Ovary (tissue), 9 donors: ENCODE data around the gene FGF2. TPM values are rescaled to one million over a fixed set of nuclear protein-coding genes. Genes with fewer than 3 reads are reported as not detected.

Source experiments
- DNase-seq, 5 donors: peaks; one replicate each; pipeline ENCODE4 v3.0.0-alpha.2; 2019 to 2020
- H3K27ac ChIP-seq, 2 donors: fragments of 200-600 bp; one replicate each; pipeline versions ENCODE4 v1.5.1 to v1.8.0; 2019 to 2022
- H3K27me3 ChIP-seq: fragments of 200-600 bp; one replicate; pipeline ENCODE4 v1.8.0; 2022
- H3K36me3 ChIP-seq: fragments of 200-600 bp; sonication (generic); one replicate; pipeline ENCODE4 v1.5.1; 2019
- H3K4me1 ChIP-seq: one replicate; pipeline ENCODE4 v1.8.1; 2013; ENCODE audit warnings: mild to moderate bottlenecking, moderate library complexity; ENCODE audit not compliant: insufficient read depth
- H3K4me3 ChIP-seq: fragments of 200-600 bp; sonication (generic); one replicate; pipeline ENCODE4 v1.5.1; 2017
- H3K9me3 ChIP-seq, 2 donors: fragments of 200-600 bp in 1 of 2; sonication (generic) in 1 of 2; one replicate each; pipeline versions ENCODE4 v1.5.1 to v1.8.1; 2013 to 2019; ENCODE audit warnings: mild to moderate bottlenecking in 1 of 2, moderate library complexity in 1 of 2
- EP300 ChIP-seq: sonication (generic); formaldehyde crosslinking; IDR thresholded peaks from one replicate; pipeline ENCODE4 v1.6.1; 2017; ENCODE audit warnings: antibody characterized with exemption
- POLR2A ChIP-seq: fragments of 450-650 bp; IDR thresholded peaks from one replicate; pipeline ENCODE4 v1.6.1; 2017; ENCODE audit warnings: antibody characterized with exemption, mild to moderate bottlenecking, moderate library complexity
- WGBS, 3 donors: extraction: QIAGEN DNeasy Blood & Tissue Kit in 1 of 3; methylation state at CpG; one replicate each; pipeline versions ENCODE4 v1.1.5 to v1.1.7; 2013 to 2017; 5-methylcytosine and 5-hydroxymethylcytosine counted together
- intact Hi-C, 4 donors: fragments of 100-400 bp; cut with DNase I; formaldehyde crosslinking; loops; one replicate each; pipeline versions ENCODE4 v1.11.0 to v1.15.1; 2022 to 2023
- polyA plus RNA-seq, 2 donors: library from polyadenylated mRNA; stranded (reverse); fragments of 200-250 nt in 1 of 2; fragments of 350-450 nt in 1 of 2; fragmentation: Illumina TruSeq in 1 of 2; extraction: RNeasy Lipid Tissue Mini Kit (QIAGEN cat#74804) in 1 of 2; gene quantifications; one replicate each; pipeline ENCODE4 v1.2.3, GENCODE V29; 2013 to 2014
- total RNA-seq, 7 donors: library from RNA; depleted of rRNA in 2 of 7; stranded (reverse); fragments of >200 nt in 2 of 7; fragmentation: NEBNext Ultra II Directional in 3 of 7; extraction: Animal tissue kit (Norgen Biotek cat#: 25700) in 3 of 7; gene quantifications; one replicate each; pipeline versions ENCODE4 v1.1.0 to v1.2.4, GENCODE V29; 2016 to 2023
- TF ChIP-seq, protein P1 (sequence below), 3 donors: fragments of 450-650 bp in 2 of 3; fragments of 200-600 bp in 1 of 3; IDR thresholded peaks; one replicate each; pipeline versions ENCODE4 v1.5.1 to v1.8.0; 2016 to 2022; ENCODE audit warnings: antibody characterized with exemption in 3 of 3, mild to moderate bottlenecking in 1 of 3
- donor health status: DM: no; HTN: no; CAD: no; lungs with moderate emphysema.
- donor health status: DM: no; HTN: no; CAD: no.
- donor health status: Bipolar disorder and iron deficiency.
- donor health status: DM: yes; HTN: yes; CAD: no.
- donor health status: DM: no; HTN: no; CAD: no.
- donor health status: DM: yes; HTN: yes; CAD: no.

FGF2 gene
- total and polyA plus RNA-seq, 9 donors: 7.4 to 36.0 (median 22.4) TPM

DNA sequence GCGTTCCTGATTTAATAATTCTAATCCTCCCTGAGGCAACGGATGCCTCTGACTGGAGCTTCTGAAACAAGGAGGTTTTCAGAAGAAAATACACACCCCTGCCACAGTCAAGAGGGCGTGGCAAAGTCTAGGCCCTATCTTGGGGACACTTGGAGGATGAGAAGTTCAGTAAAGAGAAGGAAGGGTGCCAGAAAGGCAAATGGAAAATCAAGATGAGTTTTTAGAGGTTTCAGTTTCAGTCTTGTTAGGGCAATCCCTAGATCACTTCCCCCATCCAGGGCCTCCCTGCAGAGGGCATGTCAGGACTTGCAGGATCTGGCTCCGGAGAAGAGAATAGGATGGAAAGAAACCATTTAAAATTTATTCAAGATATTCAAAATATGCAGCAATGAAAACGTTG is 28.5 kb upstream of the FGF2 start:
- DNase-seq: peak; percentile 33 to 65 (median 64)
- 1 to 7% (median 4%) methylated on average over 5 of the region's 5 CpGs for WGBS, 3 donors
- Histone ChIP-seq H3K27me3 (no peaks in the 10 kb centered on the region), H3K9me3 (no peaks in the 10 kb centered on the region), H3K4me3 (peak overlapping the region; percentile 22), H3K27ac (peak overlapping the region in 1 of 2 donors; percentile 56), H3K36me3 (no peaks in the 10 kb centered on the region), H3K4me1 (peaks cover 7% of the 10 kb centered on the region)
- TF ChIP-seq EP300 (no peak), POLR2A (no peak)
- TF ChIP-seq, protein P1, sequence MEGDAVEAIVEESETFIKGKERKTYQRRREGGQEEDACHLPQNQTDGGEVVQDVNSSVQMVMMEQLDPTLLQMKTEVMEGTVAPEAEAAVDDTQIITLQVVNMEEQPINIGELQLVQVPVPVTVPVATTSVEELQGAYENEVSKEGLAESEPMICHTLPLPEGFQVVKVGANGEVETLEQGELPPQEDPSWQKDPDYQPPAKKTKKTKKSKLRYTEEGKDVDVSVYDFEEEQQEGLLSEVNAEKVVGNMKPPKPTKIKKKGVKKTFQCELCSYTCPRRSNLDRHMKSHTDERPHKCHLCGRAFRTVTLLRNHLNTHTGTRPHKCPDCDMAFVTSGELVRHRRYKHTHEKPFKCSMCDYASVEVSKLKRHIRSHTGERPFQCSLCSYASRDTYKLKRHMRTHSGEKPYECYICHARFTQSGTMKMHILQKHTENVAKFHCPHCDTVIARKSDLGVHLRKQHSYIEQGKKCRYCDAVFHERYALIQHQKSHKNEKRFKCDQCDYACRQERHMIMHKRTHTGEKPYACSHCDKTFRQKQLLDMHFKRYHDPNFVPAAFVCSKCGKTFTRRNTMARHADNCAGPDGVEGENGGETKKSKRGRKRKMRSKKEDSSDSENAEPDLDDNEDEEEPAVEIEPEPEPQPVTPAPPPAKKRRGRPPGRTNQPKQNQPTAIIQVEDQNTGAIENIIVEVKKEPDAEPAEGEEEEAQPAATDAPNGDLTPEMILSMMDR (IDR thresholded peaks at IDR 0.05): no peak
- intact Hi-C loops: no loop called here

DNA sequence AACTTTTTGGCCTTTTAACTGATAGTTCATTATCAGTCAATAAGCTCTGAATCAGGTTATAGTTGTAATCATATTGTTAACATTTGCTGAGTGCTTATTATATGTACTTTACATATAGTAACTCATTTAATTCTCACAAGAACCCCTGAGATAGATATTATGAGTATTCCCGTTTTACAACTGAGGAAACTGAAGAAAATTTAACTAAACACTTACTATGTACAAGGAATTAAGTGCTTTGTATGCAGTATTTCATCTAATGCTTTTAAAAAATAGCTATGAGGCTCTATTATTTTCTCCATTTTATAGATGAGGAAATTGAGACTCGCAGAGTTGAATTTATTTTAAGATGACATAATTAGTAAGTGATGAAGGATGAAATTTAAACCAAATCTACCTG is 27.7 kb upstream of the FGF2 start:
- WGBS, 3 donors: 86 to 91% (median 88%) methylated on average over 2 of the region's 2 CpGs
- H3K27me3 ChIP-seq: no peaks in the 10 kb centered on the region
- H3K27ac ChIP-seq: no peak overlapping the region
- no peak overlapping the region for H3K4me3 ChIP-seq
- no peaks in the 10 kb centered on the region for H3K9me3 ChIP-seq
- H3K36me3 ChIP-seq: no peaks in the 10 kb centered on the region
- intact Hi-C loops: no loop called here
- DNase-seq: no peak
- peaks cover 7% of the 10 kb centered on the region for H3K4me1 ChIP-seq
- TF ChIP-seq, protein P1 (IDR thresholded peaks at IDR 0.05): no peak
- TF ChIP-seq POLR2A (no peak), EP300 (no peak)

DNA sequence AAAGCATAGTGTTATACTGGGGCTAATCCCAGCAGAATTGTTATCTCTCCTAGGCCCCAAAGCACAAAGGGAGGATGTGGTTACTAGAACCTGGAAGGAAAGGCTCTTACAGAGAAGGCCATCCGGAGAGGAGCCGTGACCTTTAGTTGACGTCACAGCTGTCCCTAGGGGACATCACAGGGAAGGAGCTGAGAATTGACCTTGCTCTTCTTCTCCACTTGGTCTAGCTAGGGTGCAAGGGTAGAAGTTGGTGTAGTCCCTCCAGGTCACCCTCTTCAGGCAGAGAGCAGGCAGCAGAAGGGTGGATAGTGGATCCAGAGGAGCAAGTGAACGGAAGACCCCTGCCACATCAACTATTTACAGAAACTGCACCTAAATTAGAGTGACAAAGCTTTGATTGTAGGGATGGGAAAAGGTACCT is 22.8 kb upstream of the FGF2 start:
- H3K9me3 ChIP-seq: no peaks in the 10 kb centered on the region
- no peak for TF ChIP-seq EP300
- TF ChIP-seq POLR2A: no peak
- TF ChIP-seq, protein P1 (IDR thresholded peaks at IDR 0.05): no peak
- H3K4me3 ChIP-seq: no peak overlapping the region
- no peaks in the 10 kb centered on the region for H3K4me1 ChIP-seq
- no peak for DNase-seq
- 74 to 78% (median 76%) methylated on average over 4 of the region's 4 CpGs for WGBS, 3 donors
- H3K36me3 ChIP-seq: no peaks in the 10 kb centered on the region
- intact Hi-C loops: no loop called here
- H3K27me3 ChIP-seq: no peaks in the 10 kb centered on the region
- no peak overlapping the region for H3K27ac ChIP-seq

DNA sequence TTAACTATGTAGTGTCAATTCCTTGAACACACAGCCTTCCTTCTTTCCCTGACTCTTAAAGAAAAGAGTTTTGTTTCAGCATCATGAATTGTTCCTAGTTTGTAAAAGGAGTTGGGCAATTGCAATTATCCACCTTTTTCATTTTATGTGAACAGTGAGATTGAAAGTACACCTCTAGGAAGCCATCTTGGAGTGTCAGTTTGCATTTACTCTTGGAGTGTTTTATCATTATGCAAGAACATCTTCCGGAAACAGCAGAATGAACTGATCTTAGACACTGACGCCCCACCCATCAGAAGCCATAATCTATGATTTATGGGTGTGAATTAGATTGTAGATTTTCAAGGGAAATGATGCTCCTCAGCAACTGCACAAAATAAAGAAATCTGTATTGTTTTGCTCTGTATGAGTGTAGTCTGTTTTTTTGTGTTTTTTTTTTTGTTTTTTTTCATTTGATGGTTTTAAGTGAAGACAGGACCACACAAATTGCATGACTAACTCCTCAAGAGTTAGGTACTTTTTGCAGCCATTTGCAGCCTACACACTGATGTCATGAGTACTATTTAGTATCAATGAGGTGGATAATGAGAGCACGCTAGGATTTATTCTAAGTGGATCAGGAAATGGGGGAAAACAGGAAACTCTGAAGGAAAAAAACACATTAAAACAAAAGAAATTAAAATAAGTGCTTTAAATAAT is 19.5 kb upstream of the FGF2 start:
- no peaks in the 10 kb centered on the region for H3K36me3 ChIP-seq
- no peak for DNase-seq
- H3K4me1 ChIP-seq: peaks cover 3% of the 10 kb centered on the region
- H3K4me3 ChIP-seq: no peak overlapping the region
- no peaks in the 10 kb centered on the region for H3K9me3 ChIP-seq
- intact Hi-C loops: no loop called here
- H3K27ac ChIP-seq: no peak overlapping the region
- 59 to 77% (median 65%) methylated on average over 3 of the region's 3 CpGs for WGBS, 3 donors
- no peaks in the 10 kb centered on the region for H3K27me3 ChIP-seq
- TF ChIP-seq POLR2A (no peak), EP300 (no peak)
- TF ChIP-seq, protein P1 (IDR thresholded peaks at IDR 0.05): no peak
